HepG2 (cell line): ENCODE data around the gene ANG. TPM values are rescaled to one million over a fixed set of nuclear protein-coding genes. Genes with fewer than 3 reads are reported as not detected.
A peak's percentile ranks its signal among the peaks of the same experiment; 100 is the strongest.

Experiments used
- ASH2L ChIP-seq: fragments of 300-600, 200-600 bp; sonication (generic); IDR thresholded peaks from 2 replicates; pipeline ENCODE4 v1.7.0; 2017; ENCODE audit warnings: low read depth, mild to moderate bottlenecking, moderate library complexity, mixed read lengths, low read length; ENCODE audit not compliant: insufficient read length
- CEBPG ChIP-seq: IDR thresholded peaks from 2 replicates; pipeline ENCODE4 v1.6.1; 2016
- DPF2 ChIP-seq: sonication (generic); formaldehyde crosslinking; IDR thresholded peaks from 2 replicates; pipeline ENCODE4 v1.4.0; 2020; ENCODE audit warnings: mild to moderate bottlenecking, low read depth, missing genetic modification reagents, borderline replicate concordance
- ETV5 ChIP-seq: IDR thresholded peaks from 2 replicates; pipeline ENCODE4 v1.6.1; 2018; ENCODE audit warnings: missing biosample characterization, missing genetic modification reagents, inconsistent platforms, borderline replicate concordance
- FOXP1 ChIP-seq, 2 experiments: fragments of 450-650 bp in 1 of 2; IDR thresholded peaks; 2 replicates each; pipeline ENCODE4 v1.6.1; 2017 to 2018; ENCODE audit warnings: antibody characterized with exemption in 1 of 2
- GFI1 ChIP-seq: sonication (generic); formaldehyde crosslinking; IDR thresholded peaks from 2 replicates; pipeline ENCODE4 v1.5.0; 2020; ENCODE audit warnings: missing genetic modification reagents, mild to moderate bottlenecking, borderline replicate concordance
- MATR3 ChIP-seq: sonication (generic); formaldehyde crosslinking; IDR thresholded peaks from 2 replicates; pipeline ENCODE4 v1.4.0; 2020; ENCODE audit warnings: missing genetic modification reagents
- PRDM4 ChIP-seq: sonication (generic); formaldehyde crosslinking; IDR thresholded peaks from 2 replicates; pipeline ENCODE4 v1.9.0; 2021; ENCODE audit warnings: missing genetic modification reagents, borderline replicate concordance
- SAP130 ChIP-seq: IDR thresholded peaks from 2 replicates; pipeline ENCODE4 v1.6.1; 2016; ENCODE audit warnings: low read depth
- SUZ12 ChIP-seq: fragments of 150-350 bp; IDR thresholded peaks from 2 replicates; pipeline ENCODE4 v1.6.1; 2014; ENCODE audit warnings: low read depth, low read length
- TBX2 ChIP-seq: sonication (generic); formaldehyde crosslinking; IDR thresholded peaks from 2 replicates; pipeline ENCODE4 v1.5.0; 2020; ENCODE audit warnings: missing genetic modification reagents, mild to moderate bottlenecking, borderline replicate concordance
- TOE1 ChIP-seq: sonication (generic); formaldehyde crosslinking; IDR thresholded peaks from 2 replicates; pipeline ENCODE4 v1.4.0; 2020; ENCODE audit warnings: mild to moderate bottlenecking, missing genetic modification reagents
- ZBTB8A ChIP-seq: sonication (generic); formaldehyde crosslinking; IDR thresholded peaks from 2 replicates; pipeline ENCODE4 v1.4.0; 2020; ENCODE audit warnings: mild to moderate bottlenecking, low read depth, missing genetic modification reagents, borderline replicate concordance
- ZC3H13 ChIP-seq: sonication (generic); formaldehyde crosslinking; IDR thresholded peaks from 2 replicates; pipeline ENCODE4 v1.8.1; 2023; ENCODE audit warnings: mild to moderate bottlenecking, missing genetic modification reagents, moderate library complexity
- ZNF230 ChIP-seq: sonication (generic); formaldehyde crosslinking; IDR thresholded peaks from 2 replicates; pipeline ENCODE4 v1.4.0; 2020; ENCODE audit warnings: mild to moderate bottlenecking, missing genetic modification reagents
- ZNF235 ChIP-seq: sonication (generic); formaldehyde crosslinking; IDR thresholded peaks from 2 replicates; pipeline ENCODE4 v1.8.1; 2023; ENCODE audit warnings: mild to moderate bottlenecking, missing genetic modification reagents, borderline replicate concordance
- ZNF432 ChIP-seq: sonication (generic); formaldehyde crosslinking; IDR thresholded peaks from 2 replicates; pipeline ENCODE4 v1.5.0; 2020; ENCODE audit warnings: missing genetic modification reagents, mild to moderate bottlenecking, borderline replicate concordance
- ZNF468 ChIP-seq: sonication (generic); formaldehyde crosslinking; IDR thresholded peaks from 2 replicates; pipeline ENCODE4 v1.8.0; 2022; ENCODE audit warnings: mild to moderate bottlenecking, moderate library complexity, missing genetic modification reagents
- ZNF678 ChIP-seq: sonication (generic); formaldehyde crosslinking; IDR thresholded peaks from 2 replicates; pipeline ENCODE4 v1.4.0; 2020; ENCODE audit warnings: mild to moderate bottlenecking, missing genetic modification reagents
- polyA plus RNA-seq, 8 experiments: library from polyadenylated mRNA; depleted of rRNA in 3 of 8; stranded (reverse) in 7 of 8; unstranded in 1 of 8; fragments of >200 nt; fragmentation: Illumina TruSeq in 4 of 8; extraction: Trizol in 4 of 8; gene quantifications; 2 replicates each; pipeline versions ENCODE4 v1.2.1 to v1.2.3, GENCODE V29; 2011 to 2016; ENCODE audit warnings: low read depth in 4 of 8, missing spikeins in 1 of 8, mixed read lengths in 1 of 8; ENCODE audit not compliant: insufficient read depth in 1 of 8
- total RNA-seq, 5 experiments: library from RNA; depleted of rRNA; stranded (reverse); fragments of >200 nt; fragmentation: Illumina TruSeq; extraction: Trizol; gene quantifications; 2 replicates each; pipeline ENCODE4 v1.2.3, GENCODE V29; 2016; ENCODE audit warnings: low read depth in 1 of 5
- TF ChIP-seq, protein P1 (sequence below), 2 experiments: sonication (generic) in 1 of 2; formaldehyde crosslinking in 1 of 2; IDR thresholded peaks; 2 replicates each; pipeline versions ENCODE4 v1.4.0 to v1.6.1; 2018 to 2020; ENCODE audit warnings: missing genetic modification reagents in 2 of 2, borderline replicate concordance in 1 of 2, low read depth in 1 of 2, mild to moderate bottlenecking in 1 of 2, missing biosample characterization in 1 of 2
- TF ChIP-seq, protein P2 (sequence below): sonication (generic); formaldehyde crosslinking; IDR thresholded peaks from 2 replicates; pipeline ENCODE4 v1.4.0; 2020; ENCODE audit warnings: missing genetic modification reagents

The ANG gene
- total and polyA plus RNA-seq, 2 of the 13 experiments (the other 11 are each of a cell fraction or from before 2014, with no cell fraction given), result 83.6 to 401 TPM

DNA sequence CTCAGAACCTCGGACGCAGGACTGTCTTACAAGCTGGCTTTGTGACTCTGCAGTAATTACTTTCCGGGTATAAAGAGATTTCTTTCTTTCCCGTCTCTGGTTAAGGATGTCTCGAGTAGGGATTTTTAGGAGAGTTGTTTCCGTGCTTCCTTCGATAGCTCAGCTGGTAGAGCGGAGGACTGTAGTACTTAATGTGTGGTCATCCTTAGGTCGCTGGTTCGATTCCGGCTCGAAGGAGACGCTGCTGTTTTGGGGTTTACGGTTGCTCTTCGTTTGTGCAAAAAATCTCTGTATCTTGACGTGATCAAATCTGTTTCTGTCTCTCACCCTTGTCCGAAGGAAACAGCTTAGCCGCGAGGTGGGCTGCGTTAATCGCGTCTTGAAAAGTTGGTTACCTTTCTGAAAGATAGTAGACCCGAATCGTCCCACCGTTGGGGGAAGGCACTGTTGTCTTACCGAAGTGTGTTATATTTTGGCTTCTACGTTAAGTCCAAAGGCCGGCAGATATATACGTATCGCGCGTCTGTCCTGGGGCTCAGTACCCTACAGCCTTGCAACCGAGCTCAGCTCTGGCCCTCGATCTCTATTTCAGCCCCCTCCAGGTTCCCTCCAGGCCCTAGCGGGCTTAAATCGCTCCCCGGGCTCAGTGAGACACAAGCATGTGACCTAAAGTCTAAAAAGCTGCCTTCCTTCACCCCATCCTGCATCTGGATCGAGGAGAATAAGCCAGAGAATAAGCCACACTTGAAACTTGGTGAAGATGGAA, 5.3 kb upstream of the ANG start (continued):
- TF ChIP-seq, protein P1, sequence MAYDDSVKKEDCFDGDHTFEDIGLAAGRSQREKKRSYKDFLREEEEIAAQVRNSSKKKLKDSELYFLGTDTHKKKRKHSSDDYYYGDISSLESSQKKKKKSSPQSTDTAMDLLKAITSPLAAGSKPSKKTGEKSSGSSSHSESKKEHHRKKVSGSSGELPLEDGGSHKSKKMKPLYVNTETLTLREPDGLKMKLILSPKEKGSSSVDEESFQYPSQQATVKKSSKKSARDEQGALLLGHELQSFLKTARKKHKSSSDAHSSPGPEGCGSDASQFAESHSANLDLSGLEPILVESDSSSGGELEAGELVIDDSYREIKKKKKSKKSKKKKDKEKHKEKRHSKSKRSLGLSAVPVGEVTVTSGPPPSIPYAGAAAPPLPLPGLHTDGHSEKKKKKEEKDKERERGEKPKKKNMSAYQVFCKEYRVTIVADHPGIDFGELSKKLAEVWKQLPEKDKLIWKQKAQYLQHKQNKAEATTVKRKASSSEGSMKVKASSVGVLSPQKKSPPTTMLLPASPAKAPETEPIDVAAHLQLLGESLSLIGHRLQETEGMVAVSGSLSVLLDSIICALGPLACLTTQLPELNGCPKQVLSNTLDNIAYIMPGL (CRISPR knock-in tag; IDR thresholded peaks at IDR 0.05; ENCODE audit: borderline replicate concordance in 1 of 2, low read depth in 1 of 2), result peak; percentile 98
- TF ChIP-seq ZC3H13, result no peak
- peak; percentile 45 for TF ChIP-seq GFI1 (CRISPR knock-in tag)
- peak; percentile 66; the same call in 1 of the 2 replicates for TF ChIP-seq TOE1
- TF ChIP-seq ZBTB8A (CRISPR knock-in tag), result no peak; the same call in 1 of the 2 replicates
- TF ChIP-seq, protein P2, sequence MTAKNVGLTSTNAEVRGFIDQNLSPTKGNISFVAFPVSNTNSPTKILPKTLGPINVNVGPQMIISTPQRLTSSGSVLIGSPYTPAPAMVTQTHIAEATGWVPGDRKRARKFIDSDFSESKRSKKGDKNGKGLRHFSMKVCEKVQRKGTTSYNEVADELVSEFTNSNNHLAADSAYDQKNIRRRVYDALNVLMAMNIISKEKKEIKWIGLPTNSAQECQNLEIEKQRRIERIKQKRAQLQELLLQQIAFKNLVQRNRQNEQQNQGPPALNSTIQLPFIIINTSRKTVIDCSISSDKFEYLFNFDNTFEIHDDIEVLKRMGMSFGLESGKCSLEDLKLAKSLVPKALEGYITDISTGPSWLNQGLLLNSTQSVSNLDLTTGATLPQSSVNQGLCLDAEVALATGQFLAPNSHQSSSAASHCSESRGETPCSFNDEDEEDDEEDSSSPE (CRISPR knock-in tag), result no peak
- peak; percentile 3 for TF ChIP-seq ASH2L
- no peak for TF ChIP-seq SUZ12
- TF ChIP-seq ZNF468 (CRISPR knock-in tag), result no peak
- peak; percentile 47 for TF ChIP-seq ZNF235 (CRISPR knock-in tag)
- TF ChIP-seq TBX2 (CRISPR knock-in tag), result no peak; the same call in 1 of the 2 replicates
- 0 out of 2 replicates have a peak, but pooled peaks have one; percentile 10 for TF ChIP-seq ETV5
- no peak for TF ChIP-seq ZNF230 (CRISPR knock-in tag)
- TF ChIP-seq DPF2 (CRISPR knock-in tag), result no peak
- TF ChIP-seq FOXP1 (IDR thresholded peaks at IDR 0.05), result no peak
- 0 out of 2 replicates have a peak, but pooled peaks have one; percentile 30 for TF ChIP-seq FOXP1 (CRISPR knock-in tag; IDR thresholded peaks at IDR 0.05)
- no peak for TF ChIP-seq ZNF678 (CRISPR knock-in tag)
- no peak for TF ChIP-seq PRDM4 (CRISPR knock-in tag)
- peak; percentile 10; the same call in 1 of the 2 replicates for TF ChIP-seq CEBPG (CRISPR knock-in tag)
- TF ChIP-seq ZNF432 (CRISPR knock-in tag), result no peak
- TF ChIP-seq MATR3 (CRISPR knock-in tag), result no peak
- TF ChIP-seq SAP130 (CRISPR knock-in tag), result peak; percentile 61
